NCI-H1048 (cell line): ENCODE data around the gene TASP1.
"Not testable (repeated sequence)": the region's sequence is repeated elsewhere in the genome, so short reads cannot be mapped to it uniquely, and the experiment has no call there.

Source experiments
- DNase-seq: peaks from one replicate; lab custom pipeline; 2025; lab: John Stamatoyannopoulos, UW

TASP1 gene

DNA sequence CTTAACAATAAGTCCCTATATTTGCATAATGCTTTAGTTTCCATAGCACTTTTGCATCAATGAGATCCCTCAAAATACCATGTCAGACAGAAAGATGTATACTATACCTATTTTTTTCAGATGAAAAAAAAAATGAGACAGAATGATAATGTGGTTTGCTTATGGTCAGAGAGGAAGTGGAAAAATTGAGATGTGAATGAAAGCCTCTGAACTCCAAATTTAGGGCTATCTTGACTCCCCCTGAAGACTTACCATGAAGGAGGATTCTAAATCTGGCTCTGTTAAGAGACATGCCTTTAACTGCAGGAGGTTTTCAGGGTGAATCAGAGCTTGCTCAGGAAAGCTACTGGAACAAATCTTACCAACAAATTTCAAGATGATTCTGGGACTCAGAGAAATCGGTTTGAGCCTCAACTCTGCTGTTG, 241.4 kb downstream of the TASP1 start:
- DNase-seq, result no peak

GRCh38 chr20:13396826-13397225, 241.9 kb downstream of the TASP1 start:
- DNase-seq, result no peak

- DNase-seq, result no peak
Measured at GRCh38 chr20:13396022-13396421, 242.7 kb downstream of the TASP1 start.

- DNase-seq, result no peak
Measured at GRCh38 chr20:13395232-13395631, 243.5 kb downstream of the TASP1 start.

DNA sequence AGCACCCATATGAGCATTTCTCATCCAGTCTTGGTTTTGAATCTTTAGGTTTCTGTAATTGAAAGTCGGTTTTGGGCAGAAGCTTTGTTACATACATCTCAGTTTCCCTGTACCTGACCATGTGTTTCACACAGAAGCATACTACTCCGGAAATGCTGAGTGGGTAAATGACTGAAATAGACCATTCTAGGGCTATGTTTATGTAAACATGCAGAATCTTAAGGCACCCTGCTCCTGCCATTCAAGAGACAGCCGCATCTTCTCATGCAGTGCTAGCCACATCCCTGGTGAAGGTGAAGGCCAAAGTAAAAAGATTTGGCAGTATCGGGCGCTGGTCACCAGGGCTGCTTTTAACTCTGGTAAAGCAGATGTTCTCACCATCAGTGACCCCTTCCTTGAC, 246.3 kb downstream of the TASP1 start:
- no peak for DNase-seq

- DNase-seq, result no peak
Measured at GRCh38 chr20:13389115-13389514, 249.6 kb downstream of the TASP1 start.

- DNase-seq, result no peak
Measured at GRCh38 chr20:13384132-13384531, 254.6 kb downstream of the TASP1 start.

GRCh38 chr20:13382786-13383185, 255.9 kb downstream of the TASP1 start:
- DNase-seq, result no peak

DNA sequence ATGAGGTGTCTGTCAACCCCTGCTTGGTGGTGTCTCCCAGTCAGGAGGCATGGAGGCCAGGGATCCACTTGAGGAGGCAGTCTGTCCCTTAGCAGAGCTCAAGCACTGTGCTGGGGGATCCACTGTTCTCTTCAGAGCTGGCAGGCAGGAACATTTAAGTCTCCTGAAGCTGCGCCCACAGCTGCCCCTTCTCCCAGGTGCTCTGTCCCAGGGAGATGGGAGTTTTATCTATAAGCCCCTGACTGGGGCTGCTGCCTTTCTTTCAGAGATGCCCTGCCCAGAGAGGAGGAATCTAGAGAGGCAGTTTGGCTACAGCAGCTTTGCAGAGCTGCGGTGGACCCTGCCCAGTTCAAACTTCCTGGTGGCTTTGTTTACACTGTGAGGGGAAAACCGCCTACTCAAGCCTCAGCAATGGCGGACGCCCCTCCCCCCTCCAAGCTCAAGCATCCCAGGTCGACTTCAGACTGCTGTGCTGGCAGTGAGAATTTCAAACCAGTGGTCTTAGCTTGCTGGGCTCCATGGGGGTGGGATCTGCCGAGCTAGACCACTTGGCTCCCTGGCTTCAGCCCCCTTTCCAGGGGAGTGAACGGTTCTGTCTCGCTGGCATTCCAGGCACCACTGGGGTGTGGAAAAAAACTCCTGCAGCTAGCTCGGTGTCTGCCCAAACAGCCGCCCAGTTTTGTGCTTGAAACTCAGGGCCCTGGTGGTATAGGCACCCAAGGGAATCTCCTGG, 258.1 kb downstream of the TASP1 start:
- DNase-seq, result not testable (repeated sequence)

GRCh38 chr20:13373400-13373799, 265.3 kb downstream of the TASP1 start:
- DNase-seq, result no peak

DNA sequence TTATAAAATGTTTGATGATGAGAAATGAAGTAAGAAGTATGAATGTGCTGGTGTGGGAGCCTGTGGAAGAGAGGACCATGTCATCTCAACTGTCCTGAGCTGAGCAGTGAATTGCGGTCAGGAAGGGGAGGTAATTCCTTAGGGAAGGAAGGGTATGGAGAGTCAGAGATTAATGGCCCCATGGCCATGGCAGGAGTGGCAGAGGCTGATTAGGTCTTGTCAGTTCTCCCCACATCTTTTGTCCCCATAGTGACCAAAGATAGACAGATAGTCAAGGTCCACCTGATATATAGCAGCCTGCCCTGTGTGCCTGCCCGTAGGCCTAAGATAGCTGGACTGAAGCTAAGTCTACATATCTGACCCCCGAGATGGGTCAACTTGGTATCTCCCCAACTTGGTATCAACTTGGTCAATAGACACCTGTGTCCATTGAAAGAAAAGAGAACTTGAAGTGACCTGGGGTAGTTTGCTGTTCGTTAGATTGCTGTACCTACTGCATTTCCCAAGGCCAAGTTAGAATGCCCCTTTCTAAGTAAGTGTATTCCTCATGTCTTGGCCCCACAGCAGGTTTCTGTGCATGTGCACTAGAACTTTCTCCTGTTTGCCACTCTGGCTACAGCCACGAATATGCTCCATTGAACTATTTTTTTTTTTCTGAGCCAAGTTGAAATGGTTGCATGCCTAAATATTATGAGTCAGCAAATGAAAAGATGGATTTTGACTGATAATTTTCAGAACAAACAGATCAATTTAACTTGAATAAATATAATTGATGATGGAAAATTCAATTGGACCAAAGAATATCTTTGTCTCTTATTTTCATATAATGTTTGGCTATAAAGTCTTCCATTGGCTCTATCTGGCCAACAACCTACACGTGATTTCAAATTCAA, 274.2 kb downstream of the TASP1 start:
- no peak for DNase-seq

DNA sequence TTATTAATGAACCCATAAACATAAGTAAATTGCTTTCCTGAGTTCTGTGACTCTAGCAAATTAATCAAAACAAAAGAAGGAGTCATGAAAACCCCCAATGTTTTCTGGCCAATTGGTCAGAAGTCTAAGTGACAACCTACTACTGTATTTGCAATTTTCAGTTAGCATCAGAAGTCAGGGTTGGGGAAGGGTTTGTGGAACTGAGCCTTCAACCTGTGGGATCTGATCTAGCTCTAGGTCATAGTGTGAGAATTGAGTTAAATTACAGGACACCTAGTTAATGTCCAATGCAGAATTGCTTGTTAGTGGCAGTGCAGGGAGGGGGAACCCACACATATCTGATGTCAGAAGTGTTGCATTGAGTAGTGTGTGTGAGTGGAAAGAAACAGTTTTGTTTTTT, 275.3 kb downstream of the TASP1 start:
- no peak for DNase-seq

DNA sequence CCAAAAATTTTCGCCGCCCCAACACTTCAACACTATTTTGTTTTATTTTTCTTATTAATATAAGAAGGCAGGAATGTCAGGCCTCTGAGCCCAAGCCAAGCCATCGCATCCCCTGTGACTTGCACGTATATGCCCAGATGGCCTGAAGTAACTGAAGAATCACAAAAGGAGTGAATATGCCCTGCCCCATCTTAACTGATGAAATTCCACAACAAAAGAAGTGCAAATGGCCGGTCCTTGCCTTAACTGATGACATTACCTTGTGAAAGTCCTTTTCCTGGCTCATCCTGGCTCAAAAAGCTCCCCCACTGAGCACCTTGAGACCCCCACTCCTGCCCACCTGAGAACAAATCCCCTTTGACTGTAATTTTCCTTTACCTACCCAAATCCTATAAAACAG, 276.6 kb downstream of the TASP1 start:
- DNase-seq, result not testable (repeated sequence)

DNA sequence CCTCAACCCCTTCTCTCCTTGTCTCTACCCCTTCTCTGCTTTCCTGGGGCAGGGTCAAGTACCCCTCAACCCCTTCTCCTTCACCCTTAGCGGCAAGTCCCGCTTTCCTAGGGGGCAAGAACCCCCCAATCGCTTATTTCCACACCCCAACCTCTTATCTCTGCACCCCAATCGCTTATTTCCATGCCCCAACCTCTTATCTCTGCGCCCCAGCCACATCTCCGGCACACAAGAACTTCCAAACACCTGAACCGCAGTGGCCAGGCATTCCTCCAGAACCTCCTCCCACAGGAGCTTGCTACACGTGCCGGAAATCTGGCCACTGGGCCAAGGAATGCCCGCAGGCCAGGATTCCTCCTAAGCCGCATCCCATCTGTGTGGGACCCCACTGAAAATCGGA, 279.8 kb downstream of the TASP1 start:
- DNase-seq, result not testable (repeated sequence)

- not testable (repeated sequence) for DNase-seq
Measured at GRCh38 chr20:13357782-13358181, 280.9 kb downstream of the TASP1 start.

DNA sequence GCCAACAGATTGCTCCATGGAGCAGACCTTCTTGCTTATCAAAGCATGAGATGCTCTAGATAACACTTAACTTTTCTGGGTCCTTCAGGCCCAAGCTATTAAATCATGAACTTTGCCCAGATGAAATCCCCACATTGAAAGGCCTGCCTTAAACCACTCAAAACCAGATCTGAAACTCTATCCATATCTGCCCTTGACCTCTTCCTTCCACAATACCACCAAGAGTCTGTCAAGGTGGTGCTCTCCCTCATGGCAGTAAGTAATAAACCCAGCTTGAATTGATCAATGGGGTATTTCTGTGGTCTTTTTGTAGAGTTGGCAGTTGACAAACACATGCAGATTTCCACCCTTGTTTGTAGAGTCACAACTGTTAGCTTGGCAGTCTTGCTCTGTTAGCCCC, 282.1 kb downstream of the TASP1 start:
- DNase-seq, result no peak

- no peak for DNase-seq
Measured at GRCh38 chr20:13355941-13356486, 282.7 kb downstream of the TASP1 start.

DNA sequence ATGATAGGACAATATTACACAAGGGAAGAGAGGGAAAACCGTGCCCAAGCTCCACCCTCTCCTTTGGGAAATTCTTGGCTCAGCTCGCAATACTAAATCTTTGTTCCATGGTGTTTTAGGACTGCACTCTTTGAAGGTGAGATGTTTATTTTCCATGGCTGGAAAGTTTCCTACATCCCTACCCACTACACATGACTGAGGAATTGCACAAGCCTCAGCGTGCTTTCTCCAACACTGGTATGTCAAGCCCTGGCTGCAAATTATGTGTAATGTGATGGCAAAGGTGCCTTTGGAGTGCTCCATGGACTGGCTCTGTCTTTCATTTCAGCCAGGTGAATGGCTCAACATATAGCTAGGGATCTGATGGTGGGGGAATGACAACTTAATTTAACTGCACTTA, 283.3 kb downstream of the TASP1 start:
- no peak for DNase-seq

DNA sequence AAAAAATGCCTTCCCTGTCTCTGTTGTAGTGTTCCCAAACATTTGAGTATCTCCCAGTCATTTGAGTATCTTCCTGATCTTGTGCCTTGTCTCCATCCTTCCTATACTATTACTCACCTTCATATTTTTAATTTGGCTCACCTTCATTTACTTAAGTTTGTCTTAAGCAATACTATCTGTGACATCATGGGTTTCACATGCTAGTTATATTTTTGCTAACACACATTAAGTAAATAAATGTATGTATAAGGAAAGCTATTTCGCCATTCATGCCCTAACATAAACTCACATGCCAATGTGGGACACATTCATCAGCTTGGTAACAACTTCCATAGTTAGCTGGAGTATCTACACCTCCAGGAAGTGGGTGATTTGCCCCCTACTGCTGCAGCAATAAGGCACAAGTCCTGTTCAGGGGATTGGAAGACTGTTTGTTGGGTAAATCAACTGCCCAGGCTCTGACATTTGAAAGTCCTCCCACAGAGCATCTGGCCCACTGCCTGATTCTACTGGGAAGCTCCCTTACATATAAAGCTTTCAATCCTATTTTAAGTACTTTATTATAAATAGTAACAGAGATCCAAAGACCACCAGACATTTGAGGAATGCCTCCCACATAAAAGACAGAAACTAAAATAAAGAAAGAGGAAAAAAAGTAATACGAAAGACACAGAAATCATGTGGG, 285.3 kb downstream of the TASP1 start:
- no peak for DNase-seq

DNA sequence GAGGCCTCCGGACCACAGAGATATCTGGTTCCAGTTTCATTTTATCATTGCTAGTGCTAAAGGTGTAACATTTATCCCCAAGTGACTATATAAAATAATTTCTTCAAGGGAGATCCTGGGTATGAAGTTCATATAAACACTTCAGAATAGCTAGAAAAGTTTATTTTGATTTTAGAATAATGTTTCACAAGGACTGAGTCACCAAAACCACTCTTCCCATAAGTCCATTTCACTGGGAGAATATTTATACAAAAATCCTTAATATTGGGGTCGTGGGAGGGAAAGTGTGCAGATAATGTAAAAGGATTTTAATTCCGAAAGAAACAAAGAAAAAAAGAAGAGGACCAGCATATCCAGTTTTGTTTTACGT, 289.5 kb downstream of the TASP1 start:
- no peak for DNase-seq

DNA sequence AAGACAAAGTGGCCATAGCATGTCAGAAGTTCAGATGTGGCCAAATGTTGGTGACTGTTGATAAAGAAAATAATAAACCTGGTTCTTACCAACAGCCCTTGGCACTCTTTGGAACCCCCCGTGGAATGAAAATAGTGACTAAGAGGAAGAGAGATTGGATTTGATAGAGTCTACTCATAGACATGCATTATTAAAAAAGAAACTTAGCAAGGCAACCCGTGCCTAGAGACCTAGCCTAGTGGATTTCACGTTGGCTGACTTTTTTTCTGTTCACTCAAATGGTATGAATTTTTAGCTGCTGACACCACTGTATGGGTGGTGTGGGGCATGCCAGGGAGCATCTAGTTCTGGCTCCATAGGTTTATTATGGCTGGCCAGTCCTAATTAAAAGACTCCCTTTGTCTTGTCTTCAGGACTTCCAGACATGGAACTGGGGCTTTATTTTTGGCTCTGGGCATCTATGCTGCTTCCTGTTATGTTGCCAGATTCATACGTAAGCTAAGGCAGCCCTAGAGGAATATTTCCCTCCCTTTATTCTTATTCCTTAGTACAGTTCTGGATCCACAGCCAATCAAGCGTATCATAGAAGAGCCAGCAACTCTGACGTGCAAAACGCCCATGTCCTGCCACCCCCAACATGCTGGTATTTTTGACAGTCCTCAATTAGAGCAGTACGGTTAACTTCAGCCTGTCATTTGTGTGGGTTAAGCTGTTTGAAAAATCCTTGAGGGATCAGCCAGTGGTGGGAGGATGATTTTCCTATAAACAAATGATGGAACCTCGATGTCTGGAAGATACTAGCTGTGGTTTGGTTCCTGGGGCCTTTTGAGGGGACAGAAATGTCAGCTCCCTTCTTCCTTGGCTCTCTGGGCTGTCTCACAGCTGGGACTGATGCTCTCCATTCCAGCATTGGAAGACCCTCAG, 290.2 kb downstream of the TASP1 start:
- no peak for DNase-seq
